Measurements from ENCODE around the gene QSOX2.
"Not testable (repeated sequence)": the region's sequence is repeated elsewhere in the genome, so short reads cannot be mapped to it uniquely, and the experiment has no call there.

The QSOX2 gene

GRCh38 chr9:136240941-136241340 lies 4.7 kb downstream of the QSOX2 start:
- no peak for DNase-seq (ENCODE audit: low read depth)
- H3K4me3 ChIP-seq (ENCODE audit: low read depth, low read length), result no peak overlapping the region
- in situ Hi-C loops (cut with HindIII; ENCODE audit: low sequenced_read_pairs), result loop anchor here (5.0 kb wide), 2 partner anchors 49 to 84 kb away; no protein-coding TSS in a partner anchor
- TF ChIP-seq CTCF (IDR thresholded peaks at IDR 0.05; ENCODE audit: low read depth, low read length, missing control alignments), result no peak

GRCh38 chr9:136239983-136240330 lies 5.7 kb downstream of the QSOX2 start:
- in situ Hi-C loops (cut with HindIII; ENCODE audit: low sequenced_read_pairs), result loop anchor here (5.0 kb wide), 2 partner anchors 48 to 83 kb away; no protein-coding TSS in a partner anchor
- no peak for TF ChIP-seq CTCF (IDR thresholded peaks at IDR 0.05; ENCODE audit: low read depth, low read length, missing control alignments)
- no peak for DNase-seq (ENCODE audit: low read depth)
- no peak overlapping the region for H3K4me3 ChIP-seq (ENCODE audit: low read depth, low read length)

GRCh38 chr9:136239135-136239982 lies 6.3 kb downstream of the QSOX2 start:
- DNase-seq (ENCODE audit: low read depth), result no peak
- TF ChIP-seq CTCF (IDR thresholded peaks at IDR 0.05; ENCODE audit: low read depth, low read length, missing control alignments), result no peak
- H3K4me3 ChIP-seq (ENCODE audit: low read depth, low read length), result no peak overlapping the region
- in situ Hi-C loops (cut with HindIII; ENCODE audit: low sequenced_read_pairs), result no loop called here

- no peak overlapping the region for H3K4me3 ChIP-seq (ENCODE audit: low read depth, low read length)
- in situ Hi-C loops (cut with HindIII; ENCODE audit: low sequenced_read_pairs), result no loop called here
Observed at GRCh38 chr9:136238342-136238732, 7.3 kb downstream of the QSOX2 start.

GRCh38 chr9:136237486-136238341 lies 7.9 kb downstream of the QSOX2 start:
- no peak for DNase-seq (ENCODE audit: low read depth)
- H3K4me3 ChIP-seq (ENCODE audit: low read depth, low read length), result no peak overlapping the region
- TF ChIP-seq CTCF (IDR thresholded peaks at IDR 0.05; ENCODE audit: low read depth, low read length, missing control alignments), result no peak
- in situ Hi-C loops (cut with HindIII; ENCODE audit: low sequenced_read_pairs), result no loop called here

More at GRCh38 chr9:136238342-136238732, 7.3 kb downstream of the QSOX2 start:
- DNase-seq (ENCODE audit: low read depth), result no peak
- no peak for TF ChIP-seq CTCF (IDR thresholded peaks at IDR 0.05; ENCODE audit: low read depth, low read length, missing control alignments)

- H3K4me3 ChIP-seq (ENCODE audit: low read depth, low read length); DNase-seq (ENCODE audit: low read depth); in situ Hi-C loops (cut with HindIII; ENCODE audit: low sequenced_read_pairs): not testable (repeated sequence)
Observed at GRCh38 chr9:136236471-136237410, 8.9 kb downstream of the QSOX2 start.
